Sigmoid colon (tissue), 3 donors: ENCODE data around the gene HEPACAM2.

Source experiments
- POLR2A ChIP-seq, 2 donors: fragments of 450-650 bp; IDR thresholded peaks; one replicate each; pipeline ENCODE4 v1.6.1; 2016; ENCODE audit warnings: antibody characterized with exemption in 2 of 2, mild to moderate bottlenecking in 2 of 2, moderate library complexity in 2 of 2
- TF ChIP-seq, protein P1 (sequence below), 4 experiments: fragments of 450-650 bp in 3 of 4; fragments of 200-600 bp in 1 of 4; IDR thresholded peaks; one replicate each; pipeline ENCODE4 v1.5.1; 2016 to 2019; ENCODE audit warnings: antibody characterized with exemption in 4 of 4, mild to moderate bottlenecking in 3 of 4, moderate library complexity in 2 of 4

DNA sequence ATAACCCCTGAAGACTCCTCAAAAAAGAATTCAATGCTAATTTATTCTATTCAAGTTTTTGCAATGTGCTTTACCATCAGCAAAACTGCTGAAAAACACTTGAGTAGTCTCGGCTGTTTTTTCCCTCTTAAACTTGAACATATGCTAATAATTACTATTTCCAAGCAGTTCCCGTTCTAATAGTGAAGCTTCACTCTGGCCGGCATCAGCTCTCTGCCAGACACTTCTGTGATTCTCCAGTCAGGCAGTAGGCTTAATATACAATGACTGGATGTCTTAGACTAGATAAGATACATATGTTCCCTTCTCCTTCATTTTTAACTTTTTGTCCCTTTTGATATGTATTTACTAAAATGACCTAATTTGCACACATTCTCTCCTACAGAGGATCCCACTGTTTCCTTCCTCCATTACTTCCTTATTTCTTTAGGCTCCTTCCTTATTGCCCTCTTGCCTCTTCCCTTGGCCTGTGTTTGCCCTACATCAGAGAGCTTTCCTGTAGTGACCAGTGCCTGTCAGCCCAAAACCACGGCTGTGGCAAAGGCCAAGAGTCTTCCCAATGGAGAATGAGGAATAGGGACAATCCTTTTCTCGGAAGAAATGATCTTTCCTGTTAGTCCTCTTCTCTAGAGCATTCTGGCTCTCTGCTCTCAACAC, 23.5 kb downstream of the HEPACAM2 start:
- TF ChIP-seq, protein P1, sequence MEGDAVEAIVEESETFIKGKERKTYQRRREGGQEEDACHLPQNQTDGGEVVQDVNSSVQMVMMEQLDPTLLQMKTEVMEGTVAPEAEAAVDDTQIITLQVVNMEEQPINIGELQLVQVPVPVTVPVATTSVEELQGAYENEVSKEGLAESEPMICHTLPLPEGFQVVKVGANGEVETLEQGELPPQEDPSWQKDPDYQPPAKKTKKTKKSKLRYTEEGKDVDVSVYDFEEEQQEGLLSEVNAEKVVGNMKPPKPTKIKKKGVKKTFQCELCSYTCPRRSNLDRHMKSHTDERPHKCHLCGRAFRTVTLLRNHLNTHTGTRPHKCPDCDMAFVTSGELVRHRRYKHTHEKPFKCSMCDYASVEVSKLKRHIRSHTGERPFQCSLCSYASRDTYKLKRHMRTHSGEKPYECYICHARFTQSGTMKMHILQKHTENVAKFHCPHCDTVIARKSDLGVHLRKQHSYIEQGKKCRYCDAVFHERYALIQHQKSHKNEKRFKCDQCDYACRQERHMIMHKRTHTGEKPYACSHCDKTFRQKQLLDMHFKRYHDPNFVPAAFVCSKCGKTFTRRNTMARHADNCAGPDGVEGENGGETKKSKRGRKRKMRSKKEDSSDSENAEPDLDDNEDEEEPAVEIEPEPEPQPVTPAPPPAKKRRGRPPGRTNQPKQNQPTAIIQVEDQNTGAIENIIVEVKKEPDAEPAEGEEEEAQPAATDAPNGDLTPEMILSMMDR (IDR thresholded peaks at IDR 0.05), result no peak
- TF ChIP-seq POLR2A (IDR thresholded peaks at IDR 0.05), result no peak
